Nephron progenitor cell (in vitro differentiated cells): ENCODE data around the gene GFM1.

Source experiments
- DNase-seq: peaks from one replicate; pipeline ENCODE4 v3.0.0; 2021
- H3K27ac Mint-ChIP-seq: 2 replicates; pipeline ENCODE4 v1.8.0; 2021; ENCODE audit warnings: mild to moderate bottlenecking, moderate library complexity, mixed read lengths
- H3K27me3 Mint-ChIP-seq: 2 replicates; pipeline ENCODE4 v1.8.0; 2021; ENCODE audit warnings: mild to moderate bottlenecking, low read depth, mixed read lengths; ENCODE audit not compliant: poor library complexity
- H3K36me3 Mint-ChIP-seq: 2 replicates; pipeline ENCODE4 v1.8.0; 2021; ENCODE audit warnings: low read depth, mixed read lengths
- H3K4me1 Mint-ChIP-seq: 2 replicates; pipeline ENCODE4 v1.8.0; 2021; ENCODE audit warnings: mixed read lengths
- H3K4me3 Mint-ChIP-seq: 2 replicates; pipeline ENCODE4 v1.8.0; 2021; ENCODE audit warnings: mild to moderate bottlenecking, moderate library complexity, mixed read lengths
- H3K9me3 Mint-ChIP-seq: 2 replicates; pipeline ENCODE4 v1.8.0; 2021; ENCODE audit warnings: mild to moderate bottlenecking, moderate library complexity, mixed read lengths
- CTCF ChIP-seq: fragments of 200-600 bp; sonication (generic); IDR thresholded peaks from 2 replicates; pipeline ENCODE4 v1.5.0; 2021; ENCODE audit warnings: antibody characterized with exemption

GFM1 gene

GRCh38 chr3:158631981-158632380 lies 12.3 kb upstream of the GFM1 start:
- H3K4me3 Mint-ChIP-seq: no peak overlapping the region
- H3K4me1 Mint-ChIP-seq: no peaks in the 10 kb centered on the region
- peaks cover 5% of the 10 kb centered on the region for H3K27me3 Mint-ChIP-seq
- DNase-seq: no peak
- H3K9me3 Mint-ChIP-seq: peaks cover 45% of the 10 kb centered on the region
- no peak overlapping the region for H3K27ac Mint-ChIP-seq
- peaks cover 10% of the 10 kb centered on the region for H3K36me3 Mint-ChIP-seq
- no peak for TF ChIP-seq CTCF

- no peaks in the 10 kb centered on the region for H3K36me3 Mint-ChIP-seq
- no peak for DNase-seq
- H3K27ac Mint-ChIP-seq: no peak overlapping the region
- H3K4me3 Mint-ChIP-seq: no peak overlapping the region
- TF ChIP-seq CTCF: no peak
- peaks cover 15% of the 10 kb centered on the region for H3K4me1 Mint-ChIP-seq
- H3K9me3 Mint-ChIP-seq: peaks cover 11% of the 10 kb centered on the region
- peaks cover 8% of the 10 kb centered on the region for H3K27me3 Mint-ChIP-seq
Observed at GRCh38 chr3:158640646-158641045, 3.7 kb upstream of the GFM1 start.

- Mint-ChIP-seq H3K27me3 (peaks cover 8% of the 10 kb centered on the region), H3K4me1 (peaks cover 23% of the 10 kb centered on the region), H3K27ac (no peak overlapping the region), H3K36me3 (peaks cover 7% of the 10 kb centered on the region), H3K4me3 (no peak overlapping the region), H3K9me3 (peaks cover 7% of the 10 kb centered on the region)
- DNase-seq: no peak
- TF ChIP-seq CTCF: no peak
Observed at GRCh38 chr3:158642005-158642404, 2.3 kb upstream of the GFM1 start.

- no peak for DNase-seq
- H3K36me3 Mint-ChIP-seq: peaks cover 12% of the 10 kb centered on the region
- H3K27me3 Mint-ChIP-seq: peaks cover 8% of the 10 kb centered on the region
- H3K9me3 Mint-ChIP-seq: peaks cover 7% of the 10 kb centered on the region
- no peak overlapping the region for H3K4me3 Mint-ChIP-seq
- no peak for TF ChIP-seq CTCF
- H3K27ac Mint-ChIP-seq: no peak overlapping the region
- peaks cover 23% of the 10 kb centered on the region for H3K4me1 Mint-ChIP-seq
Observed at GRCh38 chr3:158642474-158643210, 1.7 kb upstream of the GFM1 start.

- TF ChIP-seq CTCF: no peak
- Mint-ChIP-seq H3K4me1 (peaks cover 17% of the 10 kb centered on the region), H3K36me3 (peaks cover 34% of the 10 kb centered on the region), H3K4me3 (no peak overlapping the region), H3K27ac (no peak overlapping the region), H3K9me3 (no peaks in the 10 kb centered on the region), H3K27me3 (no peaks in the 10 kb centered on the region)
- DNase-seq: no peak
Observed at GRCh38 chr3:158649791-158650190, 5.5 kb downstream of the GFM1 start.

GRCh38 chr3:158651192-158651591 lies 6.9 kb downstream of the GFM1 start:
- Mint-ChIP-seq H3K27ac (no peak overlapping the region), H3K36me3 (peaks cover 38% of the 10 kb centered on the region), H3K4me3 (no peak overlapping the region), H3K27me3 (no peaks in the 10 kb centered on the region), H3K4me1 (peaks cover 3% of the 10 kb centered on the region), H3K9me3 (no peaks in the 10 kb centered on the region)
- TF ChIP-seq CTCF: no peak
- no peak for DNase-seq
